ENCODE data around the gene TBC1D22A.

DNA sequence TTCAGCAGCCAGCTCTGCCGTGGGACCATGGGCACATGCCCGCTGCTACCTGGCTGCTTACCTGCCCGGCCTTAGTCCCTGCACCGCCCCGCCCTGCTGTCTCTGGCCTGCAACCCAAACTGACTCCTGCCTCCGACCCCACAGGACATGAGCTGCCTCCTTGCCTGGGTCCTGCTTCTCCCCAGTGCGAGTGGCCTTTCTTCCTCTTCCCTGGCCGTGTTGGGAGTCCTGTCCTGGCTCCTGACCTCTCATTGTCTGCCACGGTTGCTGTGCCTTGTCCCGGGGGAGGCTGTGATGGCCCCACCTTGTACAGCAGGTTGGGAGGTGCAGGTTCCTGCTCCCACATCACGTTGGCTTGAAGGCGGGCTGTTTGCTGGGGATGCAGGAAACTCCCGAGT, 370.0 kb downstream of the TBC1D22A start:
- TF ChIP-seq EP300 (conservative IDR thresholded peaks at IDR 0.05; ENCODE audit: poor library complexity, severe bottlenecking) (no peak), EZH2 (IDR thresholded peaks at IDR 0.05; ENCODE audit: borderline replicate concordance, insufficient read depth, low read length, poor library complexity, severe bottlenecking) (no peak)
